NCI-H1436 (cell line): ENCODE data around the gene WNT16.
"Not testable (repeated sequence)": the region's sequence is repeated elsewhere in the genome, so short reads cannot be mapped to it uniquely, and the experiment has no call there.

Experiments used
- DNase-seq: peaks from one replicate; lab custom pipeline; 2025; lab: John Stamatoyannopoulos, UW

WNT16 gene

DNA sequence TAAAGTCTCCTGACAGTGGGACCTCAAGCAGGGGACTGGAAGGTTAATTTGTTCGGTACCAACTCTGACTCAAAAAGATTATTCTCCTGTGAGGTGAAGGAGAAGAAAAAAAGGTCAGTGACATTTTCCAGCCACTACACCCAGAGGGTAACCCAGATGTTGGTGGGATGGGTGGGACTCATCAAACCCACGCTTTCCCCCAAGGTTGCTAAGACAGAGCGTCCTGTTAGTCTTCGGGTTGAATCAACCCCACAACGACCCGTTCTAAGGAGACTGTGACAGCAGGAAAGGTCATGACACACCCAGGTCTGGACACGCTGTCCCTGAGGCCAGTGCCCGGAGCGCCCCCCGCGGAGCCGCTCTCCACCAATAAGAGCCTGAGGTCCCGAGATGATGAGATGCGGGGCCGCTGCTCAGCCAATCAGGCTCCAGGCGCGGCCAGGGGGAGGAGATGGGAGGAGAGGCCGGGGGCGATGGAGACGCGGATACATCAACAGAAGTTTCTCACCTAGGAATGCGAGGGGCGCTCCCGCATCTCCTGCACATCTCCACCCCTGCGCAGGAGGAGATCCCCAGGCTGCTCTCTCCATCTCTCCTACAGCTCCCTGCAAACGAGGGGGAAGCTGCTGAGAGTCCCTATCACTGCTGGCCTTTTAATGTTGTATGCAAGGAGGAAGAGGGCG lies at the start of gene WNT16:
TSS of gene WNT16 (plus strand) at position 493 of the 683 bp plus-strand sequence. CDS start 293 bp downstream, outside the sequence.
- DNase-seq, result no peak

- DNase-seq, result no peak
Measured at GRCh38 chr7:121279060-121279620, 49.7 kb upstream of the WNT16 start.

GRCh38 chr7:121279822-121280221 lies 49.0 kb upstream of the WNT16 start:
- DNase-seq, result no peak

DNA sequence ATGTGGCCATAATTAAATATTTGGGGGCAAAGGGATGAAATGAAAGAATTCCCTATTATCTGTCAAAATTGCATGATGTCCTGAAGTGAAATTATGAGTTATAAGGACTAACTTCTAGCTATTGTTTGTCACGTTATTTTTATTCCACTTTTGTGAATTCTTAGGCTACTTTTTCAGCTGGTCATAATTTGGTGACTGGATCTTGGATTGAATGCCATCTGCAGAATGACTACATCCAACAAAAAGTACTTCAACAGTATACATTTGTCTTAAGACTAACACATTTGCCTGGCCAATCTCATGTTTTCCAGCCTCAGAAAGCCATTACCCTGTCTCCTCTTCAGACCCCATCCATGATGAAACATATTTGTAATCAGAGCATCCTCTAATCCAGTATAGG lies 48.1 kb upstream of the WNT16 start:
- no peak for DNase-seq

DNA sequence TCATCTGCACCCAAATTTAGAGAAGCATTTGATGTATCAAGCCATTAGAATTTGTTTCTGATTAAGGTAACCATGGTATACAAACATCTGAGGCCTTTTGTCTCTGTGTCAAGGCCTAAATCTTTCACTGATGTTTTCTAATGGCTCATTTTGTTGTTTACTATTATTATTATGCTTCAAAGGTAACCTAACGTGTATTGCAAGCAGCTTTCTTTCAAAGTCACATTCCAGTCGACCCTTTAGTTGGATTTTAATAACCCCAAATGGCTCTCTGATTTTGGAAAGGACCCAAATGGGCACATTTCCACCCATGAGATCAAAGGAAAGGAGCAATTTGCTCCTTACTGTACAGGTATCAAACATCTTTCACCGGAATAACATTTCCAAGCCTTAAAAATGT lies 46.7 kb upstream of the WNT16 start:
- no peak for DNase-seq

DNA sequence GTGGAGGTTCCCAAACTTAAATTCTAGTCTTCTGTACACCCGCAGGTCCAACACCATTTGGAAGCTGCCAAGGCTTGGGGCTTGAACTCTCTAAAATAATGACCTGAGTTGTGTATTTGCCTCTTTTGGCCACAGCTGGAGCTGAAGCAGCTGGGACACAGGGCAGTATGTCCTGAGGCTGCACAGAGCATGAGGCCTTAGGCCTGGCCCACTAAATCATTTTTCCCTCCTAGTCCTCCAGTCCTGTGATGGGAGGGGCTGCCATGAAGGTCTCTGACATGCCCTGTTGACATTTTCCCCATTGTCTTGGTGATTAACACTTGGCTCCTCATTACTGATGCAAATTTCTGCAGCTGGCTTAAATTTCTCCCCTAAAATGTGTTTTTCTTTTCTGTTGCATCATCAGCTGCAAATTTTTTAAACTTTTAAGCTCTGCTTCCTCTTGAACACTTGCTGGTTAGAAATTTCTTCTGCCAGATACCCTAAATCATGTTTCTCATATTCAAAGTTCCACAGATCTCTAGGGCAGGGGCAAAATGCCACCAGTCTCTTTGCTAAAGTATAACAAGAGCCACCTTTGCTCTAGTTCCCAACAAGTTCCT lies 43.6 kb upstream of the WNT16 start:
- no peak for DNase-seq

DNA sequence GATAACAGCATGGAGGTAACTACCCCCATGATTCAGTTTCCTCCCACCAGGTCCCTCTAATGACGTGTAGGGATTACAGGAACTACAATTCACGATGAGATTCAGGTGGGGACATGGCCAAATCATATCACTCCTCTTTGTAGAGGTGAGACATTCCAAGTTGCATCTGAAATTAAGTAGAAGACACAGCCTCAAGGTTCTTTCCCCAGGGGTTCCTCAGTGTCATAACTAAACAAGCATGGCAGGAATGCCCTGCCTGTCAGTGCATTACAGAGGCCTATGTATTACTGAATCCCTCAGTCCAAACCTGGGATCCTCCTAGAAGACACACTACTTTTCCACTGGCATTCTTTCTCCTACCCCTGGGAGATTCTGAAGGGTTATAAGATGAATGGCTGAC lies 42.6 kb upstream of the WNT16 start:
- DNase-seq, result no peak

GRCh38 chr7:121286742-121287734 lies 41.8 kb upstream of the WNT16 start:
- DNase-seq, result no peak

- no peak for DNase-seq
Measured at GRCh38 chr7:121288894-121289293, 39.9 kb upstream of the WNT16 start.

GRCh38 chr7:121289930-121290329 lies 38.9 kb upstream of the WNT16 start:
- not testable (repeated sequence) for DNase-seq

- DNase-seq, result no peak
Measured at GRCh38 chr7:121294448-121294992, 34.3 kb upstream of the WNT16 start.

GRCh38 chr7:121297843-121298242 lies 31.0 kb upstream of the WNT16 start:
- no peak for DNase-seq

DNA sequence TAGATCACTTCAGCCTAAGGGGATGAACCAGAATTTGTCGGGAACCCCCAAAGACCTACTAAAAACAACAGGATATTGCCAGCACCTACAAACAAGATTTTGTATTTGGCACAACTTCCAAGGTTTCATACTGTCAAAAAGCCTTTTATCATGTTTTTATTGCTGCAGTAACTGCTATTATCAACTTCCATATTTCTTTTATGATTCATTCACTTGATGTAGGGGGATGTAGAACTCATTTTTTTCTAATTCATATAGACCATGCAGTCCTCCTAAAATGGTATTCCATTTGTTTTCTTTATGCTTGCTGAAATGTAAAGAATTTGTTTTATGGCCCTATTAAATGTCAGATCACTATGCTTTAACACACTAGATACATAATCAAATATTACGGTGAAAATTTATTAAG lies 30.0 kb upstream of the WNT16 start:
- DNase-seq, result no peak

DNA sequence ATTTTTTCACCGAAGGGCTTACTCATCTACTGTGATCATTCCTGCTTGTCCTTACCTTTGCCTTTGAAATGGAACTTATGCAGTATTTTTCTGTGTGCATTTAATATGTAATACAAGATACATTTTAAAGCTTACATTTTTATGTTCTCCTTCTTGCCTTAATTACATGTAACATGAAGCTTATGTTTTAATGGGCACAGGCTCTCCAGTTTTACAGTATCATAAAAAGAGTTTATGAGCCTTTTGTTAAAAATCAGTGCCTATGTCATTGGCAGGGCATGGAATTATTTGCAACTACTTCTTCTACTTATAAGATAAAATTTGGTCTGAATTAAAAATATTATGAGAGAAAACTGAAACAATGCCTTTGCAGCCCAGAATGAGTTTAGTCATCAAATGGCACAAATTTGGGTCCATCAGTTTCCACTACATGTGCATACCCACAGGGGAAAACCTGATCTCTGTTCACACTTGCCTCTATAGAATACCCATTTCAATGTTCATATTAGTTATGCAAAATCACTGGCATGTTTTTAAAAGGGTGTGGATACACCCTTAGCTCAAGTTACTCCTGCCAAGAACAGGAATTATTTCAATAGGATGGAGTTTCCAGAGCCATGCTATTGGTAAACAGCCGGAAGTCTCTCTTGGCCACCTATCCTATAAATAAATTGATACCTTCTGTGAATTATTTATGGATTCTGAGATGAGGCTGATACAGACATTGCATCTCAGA lies 27.9 kb upstream of the WNT16 start:
- no peak for DNase-seq

DNA sequence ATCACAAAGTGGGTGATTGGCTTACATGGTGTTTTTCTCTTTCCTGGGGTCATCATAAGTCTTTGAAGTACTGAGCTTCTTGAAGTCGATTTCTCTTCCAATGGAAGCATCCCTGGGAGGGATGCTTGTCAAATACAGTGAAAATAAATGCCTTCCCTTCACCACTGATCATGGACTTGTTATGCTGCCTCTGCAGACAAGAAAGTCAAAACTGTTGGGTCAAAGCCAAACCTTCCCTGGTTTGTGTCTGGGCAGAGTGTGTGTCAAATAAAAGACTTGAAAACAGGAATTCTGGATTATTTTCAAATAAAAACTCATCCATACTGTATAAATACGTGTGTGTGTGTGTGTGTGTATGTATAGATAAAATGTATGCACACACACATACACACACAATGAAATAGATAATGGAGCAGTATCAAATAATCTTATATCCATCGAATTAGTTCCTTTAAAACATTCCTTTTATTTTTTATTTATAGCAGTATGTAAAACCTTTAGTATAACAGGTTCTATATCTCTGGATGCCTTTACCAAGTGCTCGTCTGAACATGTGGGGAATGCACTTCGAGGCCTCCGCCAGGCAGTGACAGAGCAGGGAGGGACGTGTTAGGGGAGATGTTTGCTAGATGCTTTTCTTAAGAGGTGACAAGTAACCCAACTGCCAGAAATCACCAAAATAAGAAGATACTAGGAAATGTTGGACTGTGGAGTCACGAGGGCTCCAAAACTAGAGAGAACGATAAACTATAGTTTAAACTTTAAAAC lies 27.2 kb upstream of the WNT16 start:
- DNase-seq, result no peak

DNA sequence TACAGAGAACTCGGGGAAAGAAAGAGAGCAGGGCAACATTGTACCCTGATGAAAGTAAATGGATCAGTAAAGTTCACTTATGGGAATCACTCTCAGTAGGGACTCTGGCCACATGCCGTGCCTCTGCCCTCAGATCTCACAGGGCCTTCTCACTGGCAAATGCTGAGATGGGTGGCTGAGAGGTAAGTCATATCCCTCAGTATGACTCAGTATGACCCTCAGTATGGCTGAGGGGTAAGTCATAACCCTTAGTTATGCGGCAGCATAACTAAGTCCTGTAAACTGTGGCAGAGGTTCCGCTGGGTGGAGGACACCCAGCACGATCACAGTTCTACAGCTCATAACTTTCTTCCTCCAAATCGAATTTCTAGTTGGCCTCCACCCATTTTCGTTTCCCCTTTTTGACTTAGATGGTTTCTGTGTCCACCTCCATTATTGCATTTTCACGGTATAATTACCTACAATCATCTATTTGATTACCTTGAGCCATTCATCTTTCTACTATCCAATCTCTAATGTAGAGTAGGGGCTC lies 26.5 kb upstream of the WNT16 start:
- no peak for DNase-seq

- no peak for DNase-seq
Measured at GRCh38 chr7:121303422-121304101, 25.2 kb upstream of the WNT16 start.

DNA sequence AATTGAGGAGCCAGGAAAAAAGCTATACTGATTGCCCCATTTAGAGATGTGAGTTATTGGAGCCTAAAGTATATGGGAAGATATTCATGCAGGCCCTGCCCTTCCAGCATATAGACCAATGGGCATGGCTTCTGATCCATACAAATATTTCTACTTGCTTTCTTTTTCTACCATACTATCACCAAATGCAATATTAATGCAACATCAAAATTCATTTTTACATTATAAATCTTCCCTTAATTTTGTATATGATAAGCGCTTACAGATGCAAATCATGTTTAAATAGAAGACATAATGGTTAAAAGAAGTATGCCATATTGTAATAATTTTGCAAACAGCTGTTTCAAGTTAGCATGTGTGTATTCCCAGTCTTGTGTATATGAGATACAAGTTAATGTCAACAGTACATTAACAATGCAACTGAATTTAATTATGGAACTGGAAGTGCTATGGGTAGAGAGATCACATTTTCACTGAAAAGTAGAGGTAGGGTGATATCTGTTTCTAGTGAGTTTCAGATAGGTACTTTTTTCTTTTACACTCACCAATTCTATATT lies 24.6 kb upstream of the WNT16 start:
- no peak for DNase-seq

GRCh38 chr7:121305109-121305508 lies 23.7 kb upstream of the WNT16 start:
- no peak for DNase-seq
